HL-60 (cell line): ENCODE measurements around the gene CSNK1A1L.

ENCODE experiments used
- DNase-seq, 2 experiments: peaks; one replicate each; pipeline ENCODE4 v3.0.0-alpha.2; 2010 to 2020; ENCODE audit warnings: low read depth in 1 of 2, low spot score in 1 of 2
- H3K27ac ChIP-seq: fragments of 250-450 bp; sonication (Bioruptor Pico); replicated peaks from 2 replicates; pipeline ENCODE4 v1.5.1; 2020; ENCODE audit warnings: mild to moderate bottlenecking, moderate library complexity
- H3K27me3 ChIP-seq: fragments of 250-450 bp; sonication (Bioruptor Pico); 2 replicates; pipeline ENCODE4 v1.5.1; 2021; ENCODE audit warnings: mild to moderate bottlenecking, moderate library complexity; ENCODE audit not compliant: insufficient read depth, poor library complexity, severe bottlenecking
- H3K4me3 ChIP-seq: replicated peaks from 2 replicates; pipeline ENCODE4 v1.5.1; 2011; ENCODE audit warnings: mild to moderate bottlenecking, control low read depth, low read length; ENCODE audit not compliant: insufficient read depth
- GABPA ChIP-seq: IDR thresholded peaks from 2 replicates; pipeline ENCODE4 v1.6.1; 2012; ENCODE audit warnings: low read depth
- POLR2AphosphoS5 ChIP-seq: IDR thresholded peaks from 2 replicates; pipeline ENCODE4 v1.6.1; 2012; ENCODE audit warnings: low read depth
- SPI1 ChIP-seq: IDR thresholded peaks from 2 replicates; pipeline ENCODE4 v1.6.1; 2012; ENCODE audit warnings: low read depth, mild to moderate bottlenecking, borderline replicate concordance
- TF ChIP-seq, protein P1 (sequence below): IDR thresholded peaks from one replicate; pipeline ENCODE4 v1.5.1; 2011; ENCODE audit warnings: low read length, control low read depth, inconsistent platforms; ENCODE audit not compliant: insufficient read depth
- TF ChIP-seq, protein P2 (sequence below): IDR thresholded peaks from 2 replicates; pipeline ENCODE4 v1.6.1; 2012; ENCODE audit warnings: low read depth; ENCODE audit not compliant: insufficient replicate concordance

Gene CSNK1A1L

DNA sequence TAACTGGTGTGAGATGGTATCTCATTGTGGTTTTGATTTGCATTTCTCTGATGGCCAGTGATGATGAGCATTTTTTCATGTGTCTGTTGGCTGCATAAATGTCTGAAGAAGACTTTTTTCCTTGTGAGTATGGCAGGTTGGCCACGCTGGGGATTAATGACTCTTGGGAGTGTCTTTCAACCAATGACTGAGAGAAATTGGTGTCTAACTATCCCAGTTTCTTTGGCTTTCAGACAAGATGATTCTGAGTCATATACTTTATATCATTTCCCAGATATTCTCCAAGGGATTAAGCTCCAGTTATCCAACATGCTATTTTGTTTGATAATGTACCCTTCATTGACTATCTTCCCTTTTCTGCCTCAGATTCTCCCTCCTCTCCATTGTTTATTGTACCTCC, 35.5 kb upstream of the CSNK1A1L start:
- DNase-seq = no peak

GRCh38 chr13:37139356-37139755, 33.9 kb upstream of the CSNK1A1L start:
- DNase-seq = no peak
- TF ChIP-seq, protein P1, sequence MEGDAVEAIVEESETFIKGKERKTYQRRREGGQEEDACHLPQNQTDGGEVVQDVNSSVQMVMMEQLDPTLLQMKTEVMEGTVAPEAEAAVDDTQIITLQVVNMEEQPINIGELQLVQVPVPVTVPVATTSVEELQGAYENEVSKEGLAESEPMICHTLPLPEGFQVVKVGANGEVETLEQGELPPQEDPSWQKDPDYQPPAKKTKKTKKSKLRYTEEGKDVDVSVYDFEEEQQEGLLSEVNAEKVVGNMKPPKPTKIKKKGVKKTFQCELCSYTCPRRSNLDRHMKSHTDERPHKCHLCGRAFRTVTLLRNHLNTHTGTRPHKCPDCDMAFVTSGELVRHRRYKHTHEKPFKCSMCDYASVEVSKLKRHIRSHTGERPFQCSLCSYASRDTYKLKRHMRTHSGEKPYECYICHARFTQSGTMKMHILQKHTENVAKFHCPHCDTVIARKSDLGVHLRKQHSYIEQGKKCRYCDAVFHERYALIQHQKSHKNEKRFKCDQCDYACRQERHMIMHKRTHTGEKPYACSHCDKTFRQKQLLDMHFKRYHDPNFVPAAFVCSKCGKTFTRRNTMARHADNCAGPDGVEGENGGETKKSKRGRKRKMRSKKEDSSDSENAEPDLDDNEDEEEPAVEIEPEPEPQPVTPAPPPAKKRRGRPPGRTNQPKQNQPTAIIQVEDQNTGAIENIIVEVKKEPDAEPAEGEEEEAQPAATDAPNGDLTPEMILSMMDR = no peak
- no peak for TF ChIP-seq POLR2AphosphoS5
- TF ChIP-seq GABPA = no peak
- TF ChIP-seq SPI1 = no peak
- TF ChIP-seq, protein P2, sequence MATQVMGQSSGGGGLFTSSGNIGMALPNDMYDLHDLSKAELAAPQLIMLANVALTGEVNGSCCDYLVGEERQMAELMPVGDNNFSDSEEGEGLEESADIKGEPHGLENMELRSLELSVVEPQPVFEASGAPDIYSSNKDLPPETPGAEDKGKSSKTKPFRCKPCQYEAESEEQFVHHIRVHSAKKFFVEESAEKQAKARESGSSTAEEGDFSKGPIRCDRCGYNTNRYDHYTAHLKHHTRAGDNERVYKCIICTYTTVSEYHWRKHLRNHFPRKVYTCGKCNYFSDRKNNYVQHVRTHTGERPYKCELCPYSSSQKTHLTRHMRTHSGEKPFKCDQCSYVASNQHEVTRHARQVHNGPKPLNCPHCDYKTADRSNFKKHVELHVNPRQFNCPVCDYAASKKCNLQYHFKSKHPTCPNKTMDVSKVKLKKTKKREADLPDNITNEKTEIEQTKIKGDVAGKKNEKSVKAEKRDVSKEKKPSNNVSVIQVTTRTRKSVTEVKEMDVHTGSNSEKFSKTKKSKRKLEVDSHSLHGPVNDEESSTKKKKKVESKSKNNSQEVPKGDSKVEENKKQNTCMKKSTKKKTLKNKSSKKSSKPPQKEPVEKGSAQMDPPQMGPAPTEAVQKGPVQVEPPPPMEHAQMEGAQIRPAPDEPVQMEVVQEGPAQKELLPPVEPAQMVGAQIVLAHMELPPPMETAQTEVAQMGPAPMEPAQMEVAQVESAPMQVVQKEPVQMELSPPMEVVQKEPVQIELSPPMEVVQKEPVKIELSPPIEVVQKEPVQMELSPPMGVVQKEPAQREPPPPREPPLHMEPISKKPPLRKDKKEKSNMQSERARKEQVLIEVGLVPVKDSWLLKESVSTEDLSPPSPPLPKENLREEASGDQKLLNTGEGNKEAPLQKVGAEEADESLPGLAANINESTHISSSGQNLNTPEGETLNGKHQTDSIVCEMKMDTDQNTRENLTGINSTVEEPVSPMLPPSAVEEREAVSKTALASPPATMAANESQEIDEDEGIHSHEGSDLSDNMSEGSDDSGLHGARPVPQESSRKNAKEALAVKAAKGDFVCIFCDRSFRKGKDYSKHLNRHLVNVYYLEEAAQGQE = no peak
- Histone ChIP-seq H3K27ac (no peak overlapping the region), H3K4me3 (no peak overlapping the region), H3K27me3 (no peaks in the 10 kb centered on the region)

More for the DNA sequence above, 35.5 kb upstream of the CSNK1A1L start:
- no peak for TF ChIP-seq GABPA
- TF ChIP-seq, protein P2 = no peak
- no peak for TF ChIP-seq SPI1
- TF ChIP-seq, protein P1 = no peak
- TF ChIP-seq POLR2AphosphoS5 = no peak
- Histone ChIP-seq H3K27me3 (no peaks in the 10 kb centered on the region), H3K4me3 (no peak overlapping the region), H3K27ac (no peak overlapping the region)

DNA sequence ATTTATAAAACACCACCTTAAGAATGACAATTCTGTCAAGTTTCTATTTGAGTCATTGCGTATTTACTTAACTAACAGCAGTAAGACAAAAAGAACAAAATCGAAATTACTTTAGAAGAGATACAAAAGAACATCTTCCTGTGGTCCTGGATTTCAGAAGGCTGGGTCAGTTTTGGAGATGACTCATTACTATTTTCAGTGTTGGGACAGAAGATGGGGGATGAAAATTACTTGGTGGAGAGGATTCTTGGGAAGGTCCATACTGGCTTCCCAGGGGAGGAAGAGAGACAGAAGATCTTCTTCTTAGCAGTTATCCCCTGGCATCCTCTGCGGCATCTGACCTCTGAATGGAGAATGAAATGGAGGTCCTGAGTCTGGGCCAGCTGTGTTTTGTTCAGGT, 33.5 kb upstream of the CSNK1A1L start:
- no peak overlapping the region for H3K27ac ChIP-seq
- TF ChIP-seq, protein P2 = no peak
- no peak for TF ChIP-seq GABPA
- TF ChIP-seq POLR2AphosphoS5 = no peak
- TF ChIP-seq SPI1 = no peak
- TF ChIP-seq, protein P1 = no peak
- DNase-seq = no peak
- no peaks in the 10 kb centered on the region for H3K27me3 ChIP-seq
- H3K4me3 ChIP-seq = no peak overlapping the region
